Measurements from ENCODE around the gene DSC2. TPM values are rescaled to one million over a fixed set of nuclear protein-coding genes. Genes with fewer than 3 reads are reported as not detected.

DSC2 gene
- total and polyA plus RNA-seq, 8 donors, result 0.58 to 47.0 (median 9.2) TPM

DNA sequence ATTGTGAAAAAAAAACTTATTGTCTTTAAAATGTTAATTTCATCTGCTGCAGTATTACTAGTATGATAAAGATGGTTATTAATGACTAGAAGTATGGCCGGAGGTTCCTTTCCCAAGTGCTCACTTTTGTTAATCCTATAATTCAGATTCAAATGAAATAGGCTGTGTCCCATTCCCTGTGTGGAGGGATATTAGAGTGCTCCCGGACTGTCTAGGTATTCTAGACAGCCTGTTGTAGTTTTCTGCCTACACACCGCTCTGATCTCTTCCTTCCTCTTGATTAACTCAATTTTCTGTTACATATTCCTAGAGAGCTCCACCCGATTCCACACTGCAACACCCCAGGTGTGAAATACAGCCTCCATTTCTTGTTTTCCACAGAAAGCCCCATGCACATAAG, 44.3 kb downstream of the DSC2 start:
- Histone ChIP-seq H3K4me1 (no peaks in the 10 kb centered on the region), H3K27ac (no peak overlapping the region), H3K4me3 (no peak overlapping the region), H3K27me3 (no peaks in the 10 kb centered on the region), H3K36me3 (no peaks in the 10 kb centered on the region), H3K9me3 (peaks cover 0 to 9% (median 0%) of the 10 kb centered on the region in 4 donors)
- TF ChIP-seq POLR2AphosphoS5 (IDR thresholded peaks at IDR 0.05), result no peak
- TF ChIP-seq, protein P1, sequence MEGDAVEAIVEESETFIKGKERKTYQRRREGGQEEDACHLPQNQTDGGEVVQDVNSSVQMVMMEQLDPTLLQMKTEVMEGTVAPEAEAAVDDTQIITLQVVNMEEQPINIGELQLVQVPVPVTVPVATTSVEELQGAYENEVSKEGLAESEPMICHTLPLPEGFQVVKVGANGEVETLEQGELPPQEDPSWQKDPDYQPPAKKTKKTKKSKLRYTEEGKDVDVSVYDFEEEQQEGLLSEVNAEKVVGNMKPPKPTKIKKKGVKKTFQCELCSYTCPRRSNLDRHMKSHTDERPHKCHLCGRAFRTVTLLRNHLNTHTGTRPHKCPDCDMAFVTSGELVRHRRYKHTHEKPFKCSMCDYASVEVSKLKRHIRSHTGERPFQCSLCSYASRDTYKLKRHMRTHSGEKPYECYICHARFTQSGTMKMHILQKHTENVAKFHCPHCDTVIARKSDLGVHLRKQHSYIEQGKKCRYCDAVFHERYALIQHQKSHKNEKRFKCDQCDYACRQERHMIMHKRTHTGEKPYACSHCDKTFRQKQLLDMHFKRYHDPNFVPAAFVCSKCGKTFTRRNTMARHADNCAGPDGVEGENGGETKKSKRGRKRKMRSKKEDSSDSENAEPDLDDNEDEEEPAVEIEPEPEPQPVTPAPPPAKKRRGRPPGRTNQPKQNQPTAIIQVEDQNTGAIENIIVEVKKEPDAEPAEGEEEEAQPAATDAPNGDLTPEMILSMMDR (IDR thresholded peaks at IDR 0.05), result no peak
- TF ChIP-seq POLR2A (IDR thresholded peaks at IDR 0.05), result no peak
- no peak for TF ChIP-seq EP300 (IDR thresholded peaks at IDR 0.05)
- 83 to 89% (median 86%) methylated on average over 4 of the region's 4 CpGs for WGBS, 5 donors
- intact Hi-C loops (cut with DNase I; ENCODE audit: low total_unique reads), result no loop called here
- no peak for DNase-seq

DNA sequence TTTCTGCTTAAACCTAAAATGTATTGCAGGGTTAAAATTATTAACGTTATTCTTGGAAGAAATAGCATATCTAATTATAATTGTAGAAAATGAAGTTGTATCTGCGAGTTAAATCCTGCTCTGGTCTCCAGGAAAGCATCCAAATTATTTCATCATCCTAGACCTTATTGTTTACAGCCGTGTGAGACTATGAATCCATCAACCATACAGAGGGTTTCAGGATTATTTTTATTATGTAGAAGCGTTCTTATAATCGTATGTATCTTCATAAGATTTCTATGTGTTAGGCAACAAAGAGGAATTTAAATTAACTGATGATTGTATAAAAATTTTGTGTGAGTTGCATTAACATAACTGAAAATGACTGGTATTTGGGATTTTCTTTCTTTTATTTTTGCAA, 45.2 kb downstream of the DSC2 start:
- H3K36me3 ChIP-seq, result no peaks in the 10 kb centered on the region
- no peak overlapping the region for H3K27ac ChIP-seq
- no peak for TF ChIP-seq EP300 (IDR thresholded peaks at IDR 0.05)
- no peak for TF ChIP-seq POLR2AphosphoS5 (IDR thresholded peaks at IDR 0.05)
- TF ChIP-seq, protein P1 (IDR thresholded peaks at IDR 0.05), result no peak
- no peak for TF ChIP-seq POLR2A (IDR thresholded peaks at IDR 0.05)
- DNase-seq, result peak in 1 of 2 donors; percentile 16
- intact Hi-C loops (cut with DNase I; ENCODE audit: low total_unique reads), result no loop called here
- H3K27me3 ChIP-seq, result no peaks in the 10 kb centered on the region
- WGBS, 5 donors, result 45 to 59% (median 56%) methylated on average over 5 of the region's 5 CpGs
- H3K9me3 ChIP-seq, result peaks cover 0 to 9% (median 0%) of the 10 kb centered on the region in 4 donors
- no peak overlapping the region for H3K4me3 ChIP-seq
- no peaks in the 10 kb centered on the region for H3K4me1 ChIP-seq

DNA sequence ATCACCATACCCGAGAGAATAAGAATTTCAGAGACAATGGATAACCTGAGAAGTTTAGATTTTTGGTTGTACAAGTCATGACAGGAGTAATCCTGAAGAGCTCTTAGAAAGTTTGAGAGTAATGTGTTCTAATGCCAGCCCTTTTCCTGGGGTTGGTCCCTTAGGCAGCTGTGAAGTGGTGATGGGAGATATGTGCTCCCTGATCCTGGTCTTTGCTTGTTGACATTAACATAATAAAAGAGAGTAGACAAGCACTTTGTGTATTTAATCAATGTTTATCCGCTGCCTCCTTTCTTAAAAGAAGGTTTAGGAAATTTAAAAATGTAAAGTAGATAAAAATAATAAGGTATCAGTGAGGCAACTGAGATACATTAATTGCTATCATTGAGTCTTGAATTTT, 45.9 kb downstream of the DSC2 start:
- no peaks in the 10 kb centered on the region for H3K4me1 ChIP-seq
- no peaks in the 10 kb centered on the region for H3K36me3 ChIP-seq
- 61 to 75% (median 64%) methylated on average over 2 of the region's 2 CpGs for WGBS, 5 donors
- H3K9me3 ChIP-seq, result peaks cover 0 to 9% (median 0%) of the 10 kb centered on the region in 4 donors
- H3K27me3 ChIP-seq, result no peaks in the 10 kb centered on the region
- DNase-seq, result no peak
- TF ChIP-seq, protein P1 (IDR thresholded peaks at IDR 0.05), result no peak
- TF ChIP-seq EP300 (IDR thresholded peaks at IDR 0.05) (no peak), POLR2AphosphoS5 (IDR thresholded peaks at IDR 0.05) (no peak), POLR2A (IDR thresholded peaks at IDR 0.05) (no peak)
- intact Hi-C loops (cut with DNase I; ENCODE audit: low total_unique reads), result no loop called here
- H3K27ac ChIP-seq, result no peak overlapping the region
- H3K4me3 ChIP-seq, result no peak overlapping the region

DNA sequence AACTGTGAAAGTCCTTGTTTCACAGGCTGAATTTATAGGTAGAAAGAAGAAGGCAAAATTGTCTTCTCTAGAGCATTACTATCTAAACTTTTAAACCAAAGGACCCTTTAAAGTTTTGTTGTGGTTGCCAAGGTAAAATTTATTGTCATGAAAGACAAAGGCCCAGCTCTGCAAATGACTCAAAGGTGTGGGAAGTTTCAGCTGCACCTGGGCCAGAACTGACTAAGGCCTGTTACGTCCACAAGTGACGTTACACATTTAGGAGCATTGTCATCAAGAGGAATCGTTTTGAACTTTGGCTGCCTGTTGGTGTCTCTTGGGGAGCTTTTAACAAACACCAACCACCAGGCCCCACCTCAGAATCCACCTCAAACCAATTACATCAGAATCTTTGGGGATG, 51.6 kb downstream of the DSC2 start:
- intact Hi-C loops (cut with DNase I; ENCODE audit: low total_unique reads), result no loop called here
- TF ChIP-seq EP300 (IDR thresholded peaks at IDR 0.05), result no peak
- TF ChIP-seq, protein P1 (IDR thresholded peaks at IDR 0.05), result no peak
- no peak for TF ChIP-seq POLR2AphosphoS5 (IDR thresholded peaks at IDR 0.05)
- no peak for TF ChIP-seq POLR2A (IDR thresholded peaks at IDR 0.05)
- no peak for DNase-seq
- 75 to 91% (median 83%) methylated on average over 3 of the region's 3 CpGs for WGBS, 5 donors
- no peaks in the 10 kb centered on the region for H3K36me3 ChIP-seq
- H3K4me1 ChIP-seq, result no peaks in the 10 kb centered on the region
- peaks cover 0 to 3% (median 0%) of the 10 kb centered on the region in 3 donors for H3K27me3 ChIP-seq
- H3K27ac ChIP-seq, result no peak overlapping the region
- H3K9me3 ChIP-seq, result peaks cover 0 to 9% (median 0%) of the 10 kb centered on the region in 4 donors
- no peak overlapping the region for H3K4me3 ChIP-seq
